Measurements from ENCODE around the gene AGAP1. TPM values are rescaled to one million over a fixed set of nuclear protein-coding genes. Genes with fewer than 3 reads are reported as not detected.

Gene AGAP1
- total and polyA plus RNA-seq, 2 donors (not counting 3 experiments of a cell fraction or from before 2014, with no cell fraction given), result 10.2 to 20.9 TPM

GRCh38 chr2:236054621-236055305, 560.9 kb downstream of the AGAP1 start:
- Histone ChIP-seq H3K36me3 (ENCODE audit: control insufficient read depth in 2 of 2, extremely low read depth in 1 of 2, insufficient read depth in 2 of 2, low read length in 2 of 2) (no peaks in the 10 kb centered on the region), H3K4me3 (replicated peaks in 1 of 3; ENCODE audit: insufficient read depth in 1 of 3, low read depth in 1 of 3, low read length in 3 of 3) (no peak overlapping the region), H3K4me2 (ENCODE audit: insufficient read depth, low read length) (no peak overlapping the region), H3K4me1 (ENCODE audit: control insufficient read depth, extremely low read depth, insufficient read depth, low read length) (no peaks in the 10 kb centered on the region), H4K20me1 (replicated peaks; ENCODE audit: control insufficient read depth, extremely low read depth, insufficient read depth, low read length) (no peaks in the 10 kb centered on the region), H3K79me2 (ENCODE audit: control insufficient read depth, insufficient read depth, low read length) (no peaks in the 10 kb centered on the region), H3K27ac (ENCODE audit: insufficient read depth, low read depth, low read length) (no peak overlapping the region), H3K27me3 (ENCODE audit: control insufficient read depth in 2 of 2, insufficient read depth in 2 of 2, low read length in 2 of 2) (no peaks in the 10 kb centered on the region), H2AFZ (ENCODE audit: low read depth, low read length) (no peak overlapping the region), H3K9me3 (replicated peaks; ENCODE audit: control insufficient read depth, insufficient read depth, low read length) (no peaks in the 10 kb centered on the region), H3K9me1 (replicated peaks; ENCODE audit: control insufficient read depth, extremely low read depth, insufficient read depth, low read length) (no peaks in the 10 kb centered on the region), H3K9ac (replicated peaks; ENCODE audit: extremely low read depth, insufficient read depth, low read length) (no peak overlapping the region)
- TF ChIP-seq MYC (IDR thresholded peaks at IDR 0.05; ENCODE audit: low read depth, low read length) (no peak), POLR2A (IDR thresholded peaks at IDR 0.05; ENCODE audit: low read depth, low read length) (no peak), JUN (IDR thresholded peaks at IDR 0.05; ENCODE audit: borderline replicate concordance, insufficient read depth, insufficient read length, low read depth) (no peak), MAX (IDR thresholded peaks at IDR 0.05; ENCODE audit: insufficient read depth, insufficient read length) (no peak)
- DNase-seq (ENCODE audit: low read depth, low spot score) (no peak), FAIRE-seq (no peak)
- ChIA-PET CTCF (no interaction called here), POLR2A (no interaction called here)
- BruUV-seq (replicated peaks), result no TSS peak
- intact Hi-C loops (cut with micrococcal nuclease), result no loop called here
- dilution Hi-C loops (cut with MboI; ENCODE audit: extremely low pct_ligation_motif_present, low sequenced_read_pairs), result no loop called here

GRCh38 chr2:236055471-236055870, 561.6 kb downstream of the AGAP1 start:
- Histone ChIP-seq H4K20me1 (replicated peaks; ENCODE audit: control insufficient read depth, extremely low read depth, insufficient read depth, low read length) (no peaks in the 10 kb centered on the region), H3K27ac (ENCODE audit: insufficient read depth, low read depth, low read length) (no peak overlapping the region), H3K4me3 (replicated peaks in 1 of 3; ENCODE audit: insufficient read depth in 1 of 3, low read depth in 1 of 3, low read length in 3 of 3) (no peak overlapping the region), H3K9me3 (replicated peaks; ENCODE audit: control insufficient read depth, insufficient read depth, low read length) (no peaks in the 10 kb centered on the region), H3K9me1 (replicated peaks; ENCODE audit: control insufficient read depth, extremely low read depth, insufficient read depth, low read length) (no peaks in the 10 kb centered on the region), H3K4me1 (ENCODE audit: control insufficient read depth, extremely low read depth, insufficient read depth, low read length) (no peaks in the 10 kb centered on the region), H3K27me3 (ENCODE audit: control insufficient read depth in 2 of 2, insufficient read depth in 2 of 2, low read length in 2 of 2) (no peaks in the 10 kb centered on the region), H3K4me2 (ENCODE audit: insufficient read depth, low read length) (no peak overlapping the region), H3K36me3 (ENCODE audit: control insufficient read depth in 2 of 2, extremely low read depth in 1 of 2, insufficient read depth in 2 of 2, low read length in 2 of 2) (no peaks in the 10 kb centered on the region), H3K79me2 (ENCODE audit: control insufficient read depth, insufficient read depth, low read length) (no peaks in the 10 kb centered on the region), H2AFZ (ENCODE audit: low read depth, low read length) (no peak overlapping the region), H3K9ac (replicated peaks; ENCODE audit: extremely low read depth, insufficient read depth, low read length) (no peak overlapping the region)
- no TSS peak for BruUV-seq (replicated peaks)
- POLR2A ChIA-PET, result no interaction called here
- DNase-seq (ENCODE audit: low read depth, low spot score), result no peak
- intact Hi-C loops (cut with micrococcal nuclease) (no loop called here), dilution Hi-C loops (cut with MboI; ENCODE audit: extremely low pct_ligation_motif_present, low sequenced_read_pairs) (no loop called here)
- CTCF ChIA-PET, result no interaction called here
- TF ChIP-seq GATA2 (IDR thresholded peaks at IDR 0.05; ENCODE audit: insufficient read depth, insufficient read length, low read depth, low read length), result no peak
- no peak for TF ChIP-seq JUN (IDR thresholded peaks at IDR 0.05; ENCODE audit: borderline replicate concordance, insufficient read depth, insufficient read length, low read depth)
- TF ChIP-seq POLR2AphosphoS5 (IDR thresholded peaks at IDR 0.05; ENCODE audit: insufficient read depth, low read depth, low read length), result no peak
- FAIRE-seq, result no peak

Measured in endothelial cell of umbilical vein (primary cell).